WERI-Rb-1 (cell line): ENCODE results near the gene RBMS3.
"Not testable (repeated sequence)": the region's sequence is repeated elsewhere in the genome, so short reads cannot be mapped to it uniquely, and the experiment has no call there.

Source experiments
- DNase-seq: peaks from one replicate; pipeline ENCODE4 v3.0.0-alpha.2; 2020
- H3K27ac ChIP-seq: fragments of 250-450 bp; sonication (Bioruptor Pico); 2 replicates; pipeline ENCODE4 v1.5.1; 2020; ENCODE audit warnings: mild to moderate bottlenecking, moderate library complexity
- H3K27me3 ChIP-seq: fragments of 250-450 bp; sonication (Bioruptor Pico); 2 replicates; pipeline ENCODE4 v1.5.1; 2021; ENCODE audit warnings: mild to moderate bottlenecking, low read depth, moderate library complexity; ENCODE audit not compliant: insufficient read depth, severe bottlenecking
- H3K36me3 ChIP-seq: fragments of 250-450 bp; sonication (Bioruptor Pico); 2 replicates; pipeline ENCODE4 v1.5.1; 2020; ENCODE audit warnings: mild to moderate bottlenecking, moderate library complexity
- H3K4me3 ChIP-seq: 2 replicates; pipeline ENCODE4 v1.5.1; 2011; ENCODE audit warnings: low read depth, mild to moderate bottlenecking, control low read depth, low read length
- H3K9me3 ChIP-seq: fragments of 250-450 bp; sonication (Bioruptor Pico); 2 replicates; pipeline ENCODE4 v1.5.1; 2021; ENCODE audit warnings: mild to moderate bottlenecking, moderate library complexity; ENCODE audit not compliant: severe bottlenecking
- CTCF ChIP-seq: IDR thresholded peaks from 2 replicates; pipeline ENCODE4 v1.5.1; 2011; ENCODE audit warnings: low read depth, mild to moderate bottlenecking, control low read depth, inconsistent platforms, low read length

RBMS3 gene

DNA sequence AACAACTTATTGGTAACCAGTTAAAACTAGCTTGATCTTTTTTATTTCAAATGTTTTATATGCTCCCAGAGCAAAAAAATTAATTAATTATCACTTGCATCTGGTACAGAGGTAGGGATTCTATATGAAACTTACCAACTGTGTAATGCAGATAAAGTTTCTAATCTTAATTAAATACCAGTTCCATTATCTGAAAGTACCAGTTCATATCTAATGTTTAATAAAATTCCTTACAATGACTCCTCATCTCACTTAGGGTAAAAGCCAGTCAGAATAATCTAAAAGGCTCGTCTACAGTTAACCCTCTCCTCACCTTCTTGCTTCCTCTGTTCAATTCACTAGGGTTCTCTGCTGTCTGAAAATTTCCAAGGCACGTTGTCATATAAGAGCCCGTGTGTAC, 384.8 kb downstream of the RBMS3 start:
- Histone ChIP-seq H3K27me3 (no peaks in the 10 kb centered on the region), H3K36me3 (no peaks in the 10 kb centered on the region), H3K9me3 (no peaks in the 10 kb centered on the region), H3K4me3 (no peak overlapping the region), H3K27ac (no peak overlapping the region)
- no peak for DNase-seq
- TF ChIP-seq CTCF: no peak

GRCh38 chr3:29668233-29668632, 387.4 kb downstream of the RBMS3 start:
- no peaks in the 10 kb centered on the region for H3K27me3 ChIP-seq
- no peaks in the 10 kb centered on the region for H3K36me3 ChIP-seq
- H3K4me3 ChIP-seq: no peak overlapping the region
- no peaks in the 10 kb centered on the region for H3K9me3 ChIP-seq
- H3K27ac ChIP-seq: no peak overlapping the region
- TF ChIP-seq CTCF: no peak
- no peak for DNase-seq

GRCh38 chr3:29668728-29669127, 387.9 kb downstream of the RBMS3 start:
- DNase-seq: no peak
- no peak overlapping the region for H3K4me3 ChIP-seq
- H3K9me3 ChIP-seq: no peaks in the 10 kb centered on the region
- no peaks in the 10 kb centered on the region for H3K27me3 ChIP-seq
- no peak overlapping the region for H3K27ac ChIP-seq
- H3K36me3 ChIP-seq: no peaks in the 10 kb centered on the region
- 0 out of 2 replicates have a peak, but pooled peaks have one; percentile 14 for TF ChIP-seq CTCF

- H3K9me3 ChIP-seq, DNase-seq, H3K27me3 ChIP-seq, H3K27ac ChIP-seq, H3K4me3 ChIP-seq, H3K36me3 ChIP-seq: not testable (repeated sequence)
Measured at GRCh38 chr3:29670476-29670875, 389.6 kb downstream of the RBMS3 start.

- no peak for DNase-seq
- Histone ChIP-seq H3K9me3 (no peaks in the 10 kb centered on the region), H3K27me3 (no peaks in the 10 kb centered on the region), H3K36me3 (no peaks in the 10 kb centered on the region), H3K27ac (no peak overlapping the region), H3K4me3 (no peak overlapping the region)
- no peak for TF ChIP-seq CTCF
Measured at GRCh38 chr3:29677421-29677820, 396.6 kb downstream of the RBMS3 start.

DNA sequence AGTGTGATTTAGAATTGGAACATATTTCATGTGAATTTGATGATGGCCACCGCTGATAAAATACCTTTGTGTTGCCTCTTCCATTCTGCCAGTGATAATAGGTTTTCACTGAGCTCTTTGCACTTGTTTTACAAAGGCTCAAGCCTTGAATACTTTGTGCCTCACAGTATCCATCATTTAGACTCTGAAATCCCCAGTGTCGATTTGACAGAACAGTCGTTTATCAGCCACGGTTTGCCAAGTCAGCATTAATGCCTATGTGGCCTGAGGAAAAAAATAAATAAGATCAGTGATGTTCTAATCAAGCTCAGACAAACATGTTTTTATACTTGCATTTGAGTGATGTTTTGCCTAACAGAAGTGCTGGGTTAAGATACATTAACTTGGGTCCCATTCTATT, 399.1 kb downstream of the RBMS3 start:
- no peak for DNase-seq
- Histone ChIP-seq H3K36me3 (no peaks in the 10 kb centered on the region), H3K27ac (no peak overlapping the region), H3K27me3 (no peaks in the 10 kb centered on the region), H3K9me3 (no peaks in the 10 kb centered on the region), H3K4me3 (no peak overlapping the region)
- TF ChIP-seq CTCF: no peak
